A549 treated with Hydrocortisone at 1 μM for 4 hours (cell line): ENCODE results near the gene MINK1. TPM values are rescaled to one million over a fixed set of nuclear protein-coding genes. Genes with fewer than 3 reads are reported as not detected.

Source experiments
- total RNA-seq: library from RNA; stranded (reverse); fragments of 200-300 nt; extraction: Qiagen RNA extraction; gene quantifications from 5 replicates; pipeline ENCODE4 v1.2.3, GENCODE V29; 2022

MINK1 gene
- 47.9 to 64.6 TPM (median 57.9 TPM) in 5 replicates for total RNA-seq

GRCh38 chr17:4833178-4833940, at the start of gene MINK1:
TSS of gene MINK1 (plus strand) at chr17:4833340. CDS start at chr17:4833584, 244 bp downstream.

GRCh38 chr17:4786106-4786511, 47.0 kb upstream of the MINK1 start, which contains the start of gene VMO1:
TSS of gene VMO1 (minus strand) at chr17:4786364. CDS start at chr17:4786352, 12 bp downstream.

DNA sequence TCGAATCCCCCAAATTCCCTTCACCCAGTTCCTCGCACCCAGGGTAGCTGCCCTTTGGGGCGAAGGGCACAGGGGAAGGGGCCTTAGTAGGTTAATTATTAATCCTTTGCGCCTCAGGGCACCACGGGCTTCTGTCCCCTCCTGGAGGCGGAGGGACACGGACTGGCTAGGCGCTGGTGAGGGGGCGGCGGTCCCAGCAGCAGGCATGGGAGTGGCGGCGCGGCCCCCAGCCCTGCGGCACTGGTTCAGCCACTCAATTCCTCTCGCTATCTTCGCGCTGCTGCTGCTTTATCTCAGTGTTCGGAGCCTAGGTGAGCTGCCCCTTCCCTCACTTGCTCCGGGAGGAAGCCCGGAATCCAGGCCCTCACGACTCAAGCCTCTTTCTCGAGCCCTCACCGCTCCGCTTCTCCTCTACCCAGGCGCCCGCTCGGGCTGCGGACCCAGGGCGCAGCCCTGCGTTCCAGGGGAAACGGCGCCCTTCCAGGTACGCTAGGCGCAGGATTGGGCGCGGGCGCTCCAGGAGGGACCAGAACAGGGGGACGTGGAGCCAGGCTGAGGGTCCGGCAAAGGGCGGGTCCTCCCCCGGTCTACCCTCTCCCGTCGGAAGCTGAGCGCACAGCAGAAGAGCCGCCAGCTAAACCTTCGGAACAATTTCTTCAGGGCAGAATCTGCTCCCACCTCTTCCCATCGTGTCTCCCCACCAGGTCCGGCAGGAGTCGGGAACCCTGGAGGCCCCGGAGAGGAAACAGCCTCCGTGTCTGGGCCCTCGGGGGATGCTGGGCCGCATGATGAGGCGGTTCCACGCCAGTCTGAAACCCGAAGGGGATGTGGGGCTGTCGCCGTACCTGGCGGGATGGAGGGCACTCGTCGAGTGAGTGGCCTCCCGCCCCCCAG, 44.1 kb upstream of the MINK1 start, which contains the start of gene GLTPD2:
GLTPD2 (plus strand) TSS at position 158 of the 894 bp plus-strand sequence; CDS start at position 206, 48 bp downstream.

GRCh38 chr17:4802228-4802627, 30.9 kb upstream of the MINK1 start, which contains the start of gene C17orf114:
TSS of gene C17orf114 (minus strand) at chr17:4802328.

GRCh38 chr17:4806777-4807604, 26.1 kb upstream of the MINK1 start, which contains the start of gene PLD2:
TSS of gene PLD2 (plus strand) at chr17:4807152. CDS start at chr17:4807773, 621 bp downstream.

GRCh38 chr17:4899341-4900230, 66.4 kb downstream of the MINK1 start, which contains the start of gene C17orf107:
TSS of gene C17orf107 (plus strand) at chr17:4899536. CDS start at chr17:4899763, 227 bp downstream.

GRCh38 chr17:4903051-4903818, 70.1 kb downstream of the MINK1 start, which contains the start of gene CHRNE:
TSS of gene CHRNE (minus strand) at chr17:4903098. CDS start at chr17:4903063, 35 bp downstream.

DNA sequence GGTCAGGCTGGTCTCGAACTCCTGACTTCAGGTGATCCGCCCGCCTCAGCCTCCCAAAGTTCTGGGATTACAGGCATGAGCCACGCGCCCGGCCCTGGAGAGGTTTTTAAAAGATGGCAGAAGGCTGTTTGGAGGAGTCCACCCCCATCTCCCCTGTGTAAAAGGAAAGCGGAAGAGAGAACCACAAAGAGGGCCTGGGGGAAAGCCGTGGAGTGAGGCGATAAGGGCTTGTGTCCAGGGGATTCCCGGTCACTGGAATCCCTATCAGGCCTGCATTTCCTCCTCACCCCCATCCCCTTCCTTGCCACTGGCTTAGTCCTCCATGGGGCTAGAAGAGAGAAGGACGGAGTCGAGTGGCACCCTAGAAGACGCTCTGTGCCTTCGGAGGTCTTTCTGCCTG, 98.8 kb downstream of the MINK1 start, which contains the start of gene GP1BA:
GP1BA (plus strand) TSS at position 315 of the 400 bp plus-strand sequence. CDS start 328 bp downstream, outside the sequence.

DNA sequence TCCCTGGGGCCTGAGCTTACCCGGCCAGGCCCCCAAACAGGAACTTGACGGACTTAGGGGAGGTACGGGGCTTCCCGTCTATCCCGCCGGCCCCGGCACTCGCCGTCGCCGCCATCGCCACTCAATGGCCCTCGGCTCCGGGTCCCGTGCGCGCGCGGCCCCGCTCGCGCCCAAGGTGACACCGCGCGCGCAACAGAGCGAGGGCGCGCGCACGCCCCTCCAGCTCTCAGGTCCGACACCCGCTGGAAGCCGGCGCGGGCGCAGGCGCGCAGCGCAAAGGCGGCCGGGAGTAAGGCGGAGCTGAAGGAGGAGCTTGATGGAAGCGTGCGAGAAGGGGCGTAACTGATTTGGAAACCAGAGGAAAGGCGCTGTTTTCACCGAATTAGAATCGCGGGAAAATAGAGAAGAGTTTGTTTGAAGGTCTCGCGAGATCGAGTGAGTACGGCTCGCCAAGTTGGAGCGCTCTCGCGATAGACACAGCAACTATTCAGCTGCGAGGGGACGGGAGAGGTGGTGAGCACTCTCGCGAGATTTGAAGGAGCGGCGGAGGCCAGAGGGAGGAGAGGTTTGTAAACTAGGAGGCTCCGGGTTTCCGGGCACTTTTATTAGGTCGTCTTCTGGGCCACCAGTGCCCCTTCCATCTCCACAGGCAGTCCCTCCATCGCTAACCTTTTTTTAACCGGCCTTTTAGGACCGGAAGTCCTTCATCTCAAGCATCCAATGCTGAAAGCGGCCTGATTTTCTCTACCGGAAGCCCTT, 106.8 kb downstream of the MINK1 start, which contains the start of the genes RNF167 and SLC25A11:
RNF167 (plus strand) TSS at position 473 of the 759 bp plus-strand sequence. CDS start 642 bp downstream, outside the sequence.
SLC25A11 (minus strand) TSS at position 251 of the 759 bp plus-strand sequence; CDS start at position 115, 136 bp downstream.

Other genes with a start within 250 kb of the MINK1 start
- 0.18 to 0.77 TPM (median 0.40 TPM) in 5 replicates for gene SMTNL2, start 248.8 kb upstream of the MINK1 start, total RNA-seq
- gene ALOX15, start 191.7 kb upstream of the MINK1 start, total RNA-seq = 0.08 to 0.28 TPM (median 0.18 TPM) in 5 replicates
- 67.8 to 72.2 TPM (median 71.2 TPM) in 5 replicates for gene PELP1, start 129.2 kb upstream of the MINK1 start, total RNA-seq
- gene ARRB2, start 122.7 kb upstream of the MINK1 start, total RNA-seq = 48.0 to 63.1 TPM (median 54.3 TPM) in 5 replicates
- 36.8 to 42.3 TPM (median 40.0 TPM) in 5 replicates for gene MED11, start 101.9 kb upstream of the MINK1 start, total RNA-seq
- 0.31 to 0.51 TPM (median 0.41 TPM) in 5 replicates for gene ZMYND15, start 93.5 kb upstream of the MINK1 start, total RNA-seq
- gene CXCL16, start 93.4 kb upstream of the MINK1 start, total RNA-seq = 13.6 to 19.1 TPM (median 15.5 TPM) in 5 replicates
- gene TM4SF5, start 61.5 kb upstream of the MINK1 start, total RNA-seq = 0.21 to 1.0 TPM (median 0.47 TPM) in 5 replicates
- gene VMO1, start 47.0 kb upstream of the MINK1 start, total RNA-seq = 0.41 to 1.1 TPM (median 0.74 TPM) in 5 replicates
- gene GLTPD2, start 44.4 kb upstream of the MINK1 start, total RNA-seq = 0.10 TPM in 1 of 5 replicates, not detected in the others
- gene PSMB6, start 37.2 kb upstream of the MINK1 start, total RNA-seq = 442 to 505 TPM (median 483 TPM) in 5 replicates
- 18.9 to 25.3 TPM (median 23.9 TPM) in 5 replicates for gene PLD2, start 26.2 kb upstream of the MINK1 start, total RNA-seq
- gene C17orf107, start 66.2 kb downstream of the MINK1 start, total RNA-seq = 0.17 to 0.31 TPM (median 0.25 TPM) in 5 replicates
- 0.05 to 0.12 TPM (median 0.07 TPM) in 4 of 5 replicates, not detected in the other for gene CHRNE, start 69.8 kb downstream of the MINK1 start, total RNA-seq
- gene GP1BA, start 98.9 kb downstream of the MINK1 start, total RNA-seq = not detected in 5 replicates
- gene SLC25A11, start 106.7 kb downstream of the MINK1 start, total RNA-seq = 59.5 to 69.3 TPM (median 66.9 TPM) in 5 replicates
- gene RNF167, start 106.9 kb downstream of the MINK1 start, total RNA-seq = 86.0 to 136 TPM (median 116 TPM) in 5 replicates
- gene PFN1, start 115.2 kb downstream of the MINK1 start, total RNA-seq = 2,071 to 2,769 TPM (median 2,761 TPM) in 5 replicates
- 43.2 to 51.8 TPM (median 45.9 TPM) in 5 replicates for gene ENO3, start 117.8 kb downstream of the MINK1 start, total RNA-seq
- gene SPAG7, start 134.5 kb downstream of the MINK1 start, total RNA-seq = 66.5 to 79.2 TPM (median 70.5 TPM) in 5 replicates
- gene CAMTA2, start 154.3 kb downstream of the MINK1 start, total RNA-seq = 25.5 to 36.5 TPM (median 31.3 TPM) in 5 replicates
- gene INCA1, start 164.2 kb downstream of the MINK1 start, total RNA-seq = 1.1 to 2.0 TPM (median 1.8 TPM) in 5 replicates
- 98.2 to 122 TPM (median 115 TPM) in 5 replicates for gene KIF1C, start 164.6 kb downstream of the MINK1 start, total RNA-seq
- 0.54 to 1.2 TPM (median 0.73 TPM) in 5 replicates for gene SLC52A1, start 202.1 kb downstream of the MINK1 start, total RNA-seq
- 0.94 to 1.3 TPM (median 1.1 TPM) in 5 replicates for gene ZFP3, start 245.1 kb downstream of the MINK1 start, total RNA-seq